SU-DHL-6 (cell line): Measurements from ENCODE around the gene PARP16.

Source experiments
- H2AFZ ChIP-seq: fragments of 200-600 bp; sonication (generic); 2 replicates; pipeline ENCODE4 v1.6.1; 2014; ENCODE audit warnings: low read depth, mild to moderate bottlenecking, moderate library complexity, mixed read lengths, antibody characterized with exemption, low read length; ENCODE audit not compliant: severe bottlenecking
- H3F3A ChIP-seq: fragments of 200-600 bp; shearing (Covaris generic); 2 replicates; pipeline ENCODE4 v1.6.0; 2016; ENCODE audit warnings: antibody characterized with exemption, mild to moderate bottlenecking; ENCODE audit not compliant: insufficient read depth
- H3K27ac ChIP-seq: fragments of 200-600 bp; sonication (generic); 2 replicates; pipeline ENCODE4 v1.5.1; 2016; ENCODE audit warnings: low read depth, mild to moderate bottlenecking, low read length, moderate library complexity, mixed read lengths
- H3K27me3 ChIP-seq: fragments of 200-600 bp; sonication (generic), shearing (Covaris generic); 2 replicates; pipeline ENCODE4 v1.6.0; 2014; ENCODE audit warnings: mild to moderate bottlenecking, low read length
- H3K36me3 ChIP-seq: fragments of 200-600 bp; sonication (generic); 2 replicates; pipeline ENCODE4 v1.6.1; 2014; ENCODE audit warnings: mild to moderate bottlenecking, low read length, mixed read lengths
- H3K4me2 ChIP-seq: fragments of 300-600, 200-600 bp; shearing (Covaris generic), sonication (generic); 2 replicates; pipeline ENCODE4 v1.6.0; 2014; ENCODE audit warnings: low read length, low read depth, mild to moderate bottlenecking; ENCODE audit not compliant: poor library complexity, severe bottlenecking
- H3K4me3 ChIP-seq: fragments of 200-600 bp; sonication (generic); 2 replicates; pipeline ENCODE4 v1.5.1; 2014; ENCODE audit warnings: antibody characterized with exemption, low read length, mild to moderate bottlenecking, mixed read lengths; ENCODE audit not compliant: insufficient read depth, poor library complexity, severe bottlenecking
- H3K79me2 ChIP-seq: fragments of 200-600 bp; sonication (generic); 2 replicates; pipeline ENCODE4 v1.6.1; 2014; ENCODE audit warnings: mild to moderate bottlenecking, low read length, moderate library complexity; ENCODE audit not compliant: insufficient read depth
- H3K9ac ChIP-seq: fragments of 200-600 bp; sonication (generic); 2 replicates; pipeline ENCODE4 v1.7.0; 2014; ENCODE audit warnings: mild to moderate bottlenecking, low read length
- H3K9me2 ChIP-seq: fragments of 200-600 bp; sonication (generic); replicated peaks from 2 replicates; pipeline ENCODE4 v1.6.1; 2014; ENCODE audit warnings: low read length; ENCODE audit not compliant: insufficient read depth
- H3K9me3 ChIP-seq: fragments of 200-600 bp; sonication (generic); 2 replicates; pipeline ENCODE4 v1.6.1; 2014; ENCODE audit warnings: low read length, mixed read lengths; ENCODE audit not compliant: insufficient read depth
- H4K20me1 ChIP-seq: fragments of 200-600 bp; sonication (generic); 2 replicates; pipeline ENCODE4 v1.6.1; 2014; ENCODE audit warnings: low read depth, mild to moderate bottlenecking, antibody characterized with exemption, low read length, moderate library complexity, mixed read lengths
- CTCF ChIP-seq: fragments of 200-600 bp; sonication (generic); IDR thresholded peaks from one replicate; pipeline ENCODE4 v1.5.1; 2017; ENCODE audit warnings: antibody characterized with exemption, mild to moderate bottlenecking, low read length, moderate library complexity; ENCODE audit not compliant: insufficient read depth, poor library complexity, severe bottlenecking
- EZH2phosphoT487 ChIP-seq: fragments of 200-600 bp; sonication (generic), shearing (Covaris generic); conservative IDR thresholded peaks from 2 replicates; pipeline ENCODE4 v1.6.1; 2018; ENCODE audit warnings: mild to moderate bottlenecking, antibody characterized with exemption, low read length, moderate library complexity, mixed read lengths

Gene PARP16

GRCh38 chr15:65260968-65261367, 25.7 kb downstream of the PARP16 start:
- TF ChIP-seq EZH2phosphoT487 = no peak
- TF ChIP-seq CTCF = no peak

GRCh38 chr15:65259367-65259797, 27.3 kb downstream of the PARP16 start:
- H3K27me3 ChIP-seq = no peaks in the 10 kb centered on the region

More at GRCh38 chr15:65260968-65261367, 25.7 kb downstream of the PARP16 start:
- Histone ChIP-seq H3F3A (no peaks in the 10 kb centered on the region), H3K27me3 (no peaks in the 10 kb centered on the region), H3K79me2 (no peaks in the 10 kb centered on the region), H3K9ac (no peak overlapping the region), H3K9me2 (no peaks in the 10 kb centered on the region), H3K4me2 (no peak overlapping the region), H2AFZ (no peak overlapping the region), H3K4me3 (no peak overlapping the region), H3K9me3 (no peaks in the 10 kb centered on the region), H3K36me3 (no peaks in the 10 kb centered on the region), H3K27ac (no peak overlapping the region), H4K20me1 (no peaks in the 10 kb centered on the region)

GRCh38 chr15:65258375-65259262, 28.1 kb downstream of the PARP16 start:
- H3K79me2 ChIP-seq = no peaks in the 10 kb centered on the region
- no peak for TF ChIP-seq CTCF
- no peak for TF ChIP-seq EZH2phosphoT487

More at GRCh38 chr15:65259367-65259797, 27.3 kb downstream of the PARP16 start:
- TF ChIP-seq CTCF = no peak
- TF ChIP-seq EZH2phosphoT487 = no peak
- no peaks in the 10 kb centered on the region for H4K20me1 ChIP-seq
- H3K36me3 ChIP-seq = no peaks in the 10 kb centered on the region
- no peak overlapping the region for H3K9ac ChIP-seq
- H3F3A ChIP-seq = no peaks in the 10 kb centered on the region
- H2AFZ ChIP-seq = no peak overlapping the region
- no peak overlapping the region for H3K27ac ChIP-seq
- H3K9me3 ChIP-seq = no peaks in the 10 kb centered on the region
- H3K9me2 ChIP-seq = no peaks in the 10 kb centered on the region
- H3K79me2 ChIP-seq = no peaks in the 10 kb centered on the region
- no peak overlapping the region for H3K4me3 ChIP-seq
- no peak overlapping the region for H3K4me2 ChIP-seq

More at GRCh38 chr15:65258375-65259262, 28.1 kb downstream of the PARP16 start:
- H3K27ac ChIP-seq = no peak overlapping the region
- no peaks in the 10 kb centered on the region for H4K20me1 ChIP-seq
- no peak overlapping the region for H2AFZ ChIP-seq
- no peaks in the 10 kb centered on the region for H3F3A ChIP-seq
- no peaks in the 10 kb centered on the region for H3K9me2 ChIP-seq
- no peaks in the 10 kb centered on the region for H3K27me3 ChIP-seq
- H3K4me3 ChIP-seq = no peak overlapping the region
- no peak overlapping the region for H3K9ac ChIP-seq
- no peak overlapping the region for H3K4me2 ChIP-seq
- H3K36me3 ChIP-seq = no peaks in the 10 kb centered on the region
- H3K9me3 ChIP-seq = no peaks in the 10 kb centered on the region
